GM23338 (cell line): Measurements from ENCODE around the gene SORL1-AS1.

Experiments used
- ATAC-seq: fragments of 200-7000 bp; cut with Tn5 transposase; 3 replicates; pipeline ENCODE4 v1.9.1; 2020
- DNase-seq: peaks from one replicate; pipeline ENCODE4 v3.0.0-alpha.2; 2015; ENCODE audit warnings: low spot score
- H2AFZ ChIP-seq: fragments of 200-600 bp; sonication (generic); 2 replicates; pipeline ENCODE4 v1.8.0; 2016; ENCODE audit warnings: antibody characterized with exemption, mild to moderate bottlenecking, moderate library complexity
- H3F3A ChIP-seq: fragments of 200-600 bp; sonication (generic); replicated peaks from 2 replicates; pipeline ENCODE4 v1.8.0; 2017; ENCODE audit warnings: antibody characterized with exemption, mixed run types, low read depth
- H3K27ac ChIP-seq: fragments of 200-600 bp; sonication (generic); 2 replicates; pipeline ENCODE4 v1.6.1; 2016; ENCODE audit warnings: low read depth
- H3K27me3 ChIP-seq: fragments of 200-600 bp; sonication (generic); 2 replicates; pipeline ENCODE4 v1.8.0; 2016; ENCODE audit warnings: mild to moderate bottlenecking, mixed run types, moderate library complexity; ENCODE audit not compliant: insufficient read depth
- H3K36me3 ChIP-seq: fragments of 200-600 bp; sonication (generic); 2 replicates; pipeline ENCODE4 v1.8.0; 2016; ENCODE audit warnings: mild to moderate bottlenecking; ENCODE audit not compliant: insufficient read depth
- H3K4me1 ChIP-seq: fragments of 200-600 bp; sonication (generic); 2 replicates; pipeline ENCODE4 v1.8.0; 2016; ENCODE audit warnings: mild to moderate bottlenecking, moderate library complexity; ENCODE audit not compliant: insufficient read depth
- H3K4me2 ChIP-seq: fragments of 200-600 bp; sonication (generic); 2 replicates; pipeline ENCODE4 v1.7.1; 2017; ENCODE audit warnings: mixed run types
- H3K4me3 ChIP-seq: fragments of 200-600 bp; sonication (generic); 2 replicates; pipeline ENCODE4 v1.6.1; 2016; ENCODE audit warnings: mixed run types
- H3K79me2 ChIP-seq: fragments of 200-600 bp; sonication (generic); replicated peaks from 2 replicates; pipeline ENCODE4 v1.8.0; 2017; ENCODE audit warnings: mild to moderate bottlenecking; ENCODE audit not compliant: insufficient read depth
- H3K9me2 ChIP-seq: fragments of 200-600 bp; sonication (generic); 2 replicates; pipeline ENCODE4 v1.8.0; 2017; ENCODE audit not compliant: insufficient read depth
- H4K20me1 ChIP-seq: fragments of 200-600 bp; sonication (generic); replicated peaks from 2 replicates; pipeline ENCODE4 v1.8.0; 2017; ENCODE audit warnings: mild to moderate bottlenecking; ENCODE audit not compliant: insufficient read depth
- H3K27ac Mint-ChIP-seq: 2 replicates; pipeline ENCODE4 v1.8.0; 2020; ENCODE audit warnings: inconsistent platforms, mild to moderate bottlenecking, moderate library complexity, mixed read lengths
- H3K27me3 Mint-ChIP-seq: 3 replicates; pipeline ENCODE4 v1.8.0; 2022; ENCODE audit warnings: low read depth, mild to moderate bottlenecking, moderate library complexity, mixed read lengths, inconsistent platforms; ENCODE audit not compliant: insufficient read depth, poor library complexity
- H3K36me3 Mint-ChIP-seq: 3 replicates; pipeline ENCODE4 v1.8.0; 2021; ENCODE audit warnings: low read depth, mild to moderate bottlenecking, inconsistent platforms, moderate library complexity, mixed read lengths
- H3K4me1 Mint-ChIP-seq: 3 replicates; pipeline ENCODE4 v1.8.0; 2020; ENCODE audit warnings: mild to moderate bottlenecking, inconsistent platforms, mixed read lengths
- H3K4me3 Mint-ChIP-seq: 3 replicates; pipeline ENCODE4 v1.8.0; 2021; ENCODE audit warnings: moderate library complexity, mild to moderate bottlenecking, inconsistent platforms, mixed read lengths
- H3K9me3 Mint-ChIP-seq: 3 replicates; pipeline ENCODE4 v1.8.0; 2020; ENCODE audit warnings: moderate library complexity, mild to moderate bottlenecking, inconsistent platforms, mixed read lengths
- CREB1 ChIP-seq: fragments of 250-450 bp; sonication (Bioruptor Pico); IDR thresholded peaks from 2 replicates; pipeline ENCODE4 v1.5.0; 2020; ENCODE audit warnings: low read depth, mild to moderate bottlenecking, moderate library complexity
- CTCF ChIP-seq, 2 experiments: fragments of 200-600 bp in 1 of 2; sonication (generic) in 1 of 2; conservative IDR thresholded peaks; 2 replicates each; pipeline versions ENCODE4 v1.5.1 to v1.6.1; 2016 to 2017; ENCODE audit warnings: antibody characterized with exemption in 2 of 2, low read depth in 2 of 2, mild to moderate bottlenecking in 2 of 2, moderate library complexity in 1 of 2
- ETS1 ChIP-seq: IDR thresholded peaks from 2 replicates; pipeline ENCODE4 v1.6.1; 2016; ENCODE audit warnings: antibody characterized with exemption
- EZH2 ChIP-seq: fragments of 200-600 bp; sonication (generic); IDR thresholded peaks from one replicate; pipeline ENCODE4 v1.8.0; 2017; ENCODE audit warnings: antibody characterized with exemption, mild to moderate bottlenecking, low read depth; ENCODE audit not compliant: unreplicated experiment
- EZH2phosphoT487 ChIP-seq: fragments of 200-600 bp; sonication (generic); IDR thresholded peaks from one replicate; pipeline ENCODE4 v1.8.1; 2018; ENCODE audit warnings: antibody characterized with exemption; ENCODE audit not compliant: unreplicated experiment
- JUNB ChIP-seq: IDR thresholded peaks from one replicate; pipeline ENCODE4 v1.6.1; 2016; ENCODE audit warnings: antibody characterized with exemption; ENCODE audit not compliant: unreplicated experiment
- NANOG ChIP-seq: IDR thresholded peaks from 2 replicates; pipeline ENCODE4 v1.6.1; 2016; ENCODE audit warnings: antibody characterized with exemption, borderline replicate concordance
- POLR2AphosphoS5 ChIP-seq: IDR thresholded peaks from 2 replicates; pipeline ENCODE4 v1.6.1; 2016; ENCODE audit warnings: antibody characterized with exemption, low read depth
- REST ChIP-seq: IDR thresholded peaks from one replicate; pipeline ENCODE4 v1.6.1; 2018; ENCODE audit warnings: antibody characterized with exemption; ENCODE audit not compliant: unreplicated experiment
- STAT1 ChIP-seq: IDR thresholded peaks from one replicate; pipeline ENCODE4 v1.6.1; 2016; ENCODE audit warnings: antibody characterized with exemption; ENCODE audit not compliant: unreplicated experiment
- ZNF114 ChIP-seq: fragments of 250-450 bp; sonication (Bioruptor Pico); IDR thresholded peaks from 2 replicates; pipeline ENCODE4 v1.5.0; 2020; ENCODE audit warnings: mild to moderate bottlenecking, moderate library complexity
- ZNF331 ChIP-seq: fragments of 250-450 bp; sonication (Bioruptor Pico); IDR thresholded peaks from 2 replicates; pipeline ENCODE4 v1.5.0; 2020; ENCODE audit warnings: low read depth, mild to moderate bottlenecking, moderate library complexity
- TF ChIP-seq, protein P1 (sequence below): fragments of 250-450 bp; sonication (Bioruptor Pico); IDR thresholded peaks from 2 replicates; pipeline ENCODE4 v1.5.0; 2020; ENCODE audit warnings: mild to moderate bottlenecking, moderate library complexity

SORL1-AS1 gene

GRCh38 chr11:121472312-121472711, 19.5 kb upstream of the SORL1-AS1 start:
- Mint-ChIP-seq H3K27ac (no peak overlapping the region), H3K9me3 (no peaks in the 10 kb centered on the region), H3K36me3 (peaks cover 45% of the 10 kb centered on the region), H3K4me3 (no peak overlapping the region), H3K4me1 (peaks cover 58% of the 10 kb centered on the region), H3K27me3 (peaks cover 7% of the 10 kb centered on the region)
- Histone ChIP-seq H3K4me1 (peaks cover 43% of the 10 kb centered on the region), H3K27me3 (no peaks in the 10 kb centered on the region), H4K20me1 (peaks cover 4% of the 10 kb centered on the region), H3K79me2 (peaks cover 90% of the 10 kb centered on the region), H3K4me2 (no peak overlapping the region), H3K9me2 (no peaks in the 10 kb centered on the region), H3K4me3 (no peak overlapping the region), H2AFZ (no peak overlapping the region), H3K36me3 (peaks cover 14% of the 10 kb centered on the region), H3K27ac (no peak overlapping the region), H3F3A (peaks cover 9% of the 10 kb centered on the region)
- ATAC-seq (no peak), DNase-seq (no peak)
- TF ChIP-seq NANOG (no peak), ZNF331 (CRISPR knock-in tag) (no peak), STAT1 (no peak), CREB1 (no peak), ETS1 (no peak), CTCF (conservative IDR thresholded peaks at IDR 0.05; ENCODE audit: low read depth in 2 of 2) (no peak), POLR2AphosphoS5 (no peak), ZNF114 (CRISPR knock-in tag) (no peak), REST (no peak), EZH2phosphoT487 (no peak), JUNB (no peak), EZH2 (no peak)
- TF ChIP-seq, protein P1, sequence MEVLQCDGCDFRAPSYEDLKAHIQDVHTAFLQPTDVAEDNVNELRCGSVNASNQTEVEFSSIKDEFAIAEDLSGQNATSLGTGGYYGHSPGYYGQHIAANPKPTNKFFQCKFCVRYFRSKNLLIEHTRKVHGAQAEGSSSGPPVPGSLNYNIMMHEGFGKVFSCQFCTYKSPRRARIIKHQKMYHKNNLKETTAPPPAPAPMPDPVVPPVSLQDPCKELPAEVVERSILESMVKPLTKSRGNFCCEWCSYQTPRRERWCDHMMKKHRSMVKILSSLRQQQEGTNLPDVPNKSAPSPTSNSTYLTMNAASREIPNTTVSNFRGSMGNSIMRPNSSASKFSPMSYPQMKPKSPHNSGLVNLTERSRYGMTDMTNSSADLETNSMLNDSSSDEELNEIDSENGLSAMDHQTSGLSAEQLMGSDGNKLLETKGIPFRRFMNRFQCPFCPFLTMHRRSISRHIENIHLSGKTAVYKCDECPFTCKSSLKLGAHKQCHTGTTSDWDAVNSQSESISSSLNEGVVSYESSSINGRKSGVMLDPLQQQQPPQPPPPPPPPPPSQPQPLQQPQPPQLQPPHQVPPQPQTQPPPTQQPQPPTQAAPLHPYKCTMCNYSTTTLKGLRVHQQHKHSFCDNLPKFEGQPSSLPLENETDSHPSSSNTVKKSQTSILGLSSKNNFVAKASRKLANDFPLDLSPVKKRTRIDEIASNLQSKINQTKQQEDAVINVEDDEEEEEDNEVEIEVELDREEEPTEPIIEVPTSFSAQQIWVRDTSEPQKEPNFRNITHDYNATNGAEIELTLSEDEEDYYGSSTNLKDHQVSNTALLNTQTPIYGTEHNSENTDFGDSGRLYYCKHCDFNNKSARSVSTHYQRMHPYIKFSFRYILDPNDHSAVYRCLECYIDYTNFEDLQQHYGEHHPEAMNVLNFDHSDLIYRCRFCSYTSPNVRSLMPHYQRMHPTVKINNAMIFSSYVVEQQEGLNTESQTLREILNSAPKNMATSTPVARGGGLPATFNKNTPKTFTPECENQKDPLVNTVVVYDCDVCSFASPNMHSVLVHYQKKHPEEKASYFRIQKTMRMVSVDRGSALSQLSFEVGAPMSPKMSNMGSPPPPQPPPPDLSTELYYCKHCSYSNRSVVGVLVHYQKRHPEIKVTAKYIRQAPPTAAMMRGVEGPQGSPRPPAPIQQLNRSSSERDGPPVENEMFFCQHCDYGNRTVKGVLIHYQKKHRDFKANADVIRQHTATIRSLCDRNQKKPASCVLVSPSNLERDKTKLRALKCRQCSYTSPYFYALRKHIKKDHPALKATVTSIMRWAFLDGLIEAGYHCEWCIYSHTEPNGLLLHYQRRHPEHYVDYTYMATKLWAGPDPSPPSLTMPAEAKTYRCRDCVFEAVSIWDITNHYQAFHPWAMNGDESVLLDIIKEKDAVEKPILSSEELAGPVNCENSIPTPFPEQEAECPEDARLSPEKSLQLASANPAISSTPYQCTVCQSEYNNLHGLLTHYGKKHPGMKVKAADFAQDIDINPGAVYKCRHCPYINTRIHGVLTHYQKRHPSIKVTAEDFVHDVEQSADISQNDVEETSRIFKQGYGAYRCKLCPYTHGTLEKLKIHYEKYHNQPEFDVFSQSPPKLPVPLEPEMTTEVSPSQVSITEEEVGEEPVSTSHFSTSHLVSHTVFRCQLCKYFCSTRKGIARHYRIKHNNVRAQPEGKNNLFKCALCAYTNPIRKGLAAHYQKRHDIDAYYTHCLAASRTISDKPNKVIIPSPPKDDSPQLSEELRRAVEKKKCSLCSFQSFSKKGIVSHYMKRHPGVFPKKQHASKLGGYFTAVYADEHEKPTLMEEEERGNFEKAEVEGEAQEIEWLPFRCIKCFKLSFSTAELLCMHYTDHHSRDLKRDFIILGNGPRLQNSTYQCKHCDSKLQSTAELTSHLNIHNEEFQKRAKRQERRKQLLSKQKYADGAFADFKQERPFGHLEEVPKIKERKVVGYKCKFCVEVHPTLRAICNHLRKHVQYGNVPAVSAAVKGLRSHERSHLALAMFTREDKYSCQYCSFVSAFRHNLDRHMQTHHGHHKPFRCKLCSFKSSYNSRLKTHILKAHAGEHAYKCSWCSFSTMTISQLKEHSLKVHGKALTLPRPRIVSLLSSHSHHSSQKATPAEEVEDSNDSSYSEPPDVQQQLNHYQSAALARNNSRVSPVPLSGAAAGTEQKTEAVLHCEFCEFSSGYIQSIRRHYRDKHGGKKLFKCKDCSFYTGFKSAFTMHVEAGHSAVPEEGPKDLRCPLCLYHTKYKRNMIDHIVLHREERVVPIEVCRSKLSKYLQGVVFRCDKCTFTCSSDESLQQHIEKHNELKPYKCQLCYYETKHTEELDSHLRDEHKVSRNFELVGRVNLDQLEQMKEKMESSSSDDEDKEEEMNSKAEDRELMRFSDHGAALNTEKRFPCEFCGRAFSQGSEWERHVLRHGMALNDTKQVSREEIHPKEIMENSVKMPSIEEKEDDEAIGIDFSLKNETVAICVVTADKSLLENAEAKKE (CRISPR knock-in tag): no peak
